ENCODE data around the gene SLC14A1.
A peak's percentile ranks its signal among the peaks of the same experiment; 100 is the strongest.

SLC14A1 gene

GRCh38 chr18:45723567-45724355 lies at the start of gene SLC14A1:
TSS of gene SLC14A1 (plus strand) at chr18:45724181. CDS start at chr18:45730321, 6,140 bp downstream.
- no peak for DNase-seq

- no peak for DNase-seq
Observed at GRCh38 chr18:45677276-45677807, 46.6 kb upstream of the SLC14A1 start.

GRCh38 chr18:45678441-45678840 lies 45.5 kb upstream of the SLC14A1 start:
- no peak for DNase-seq

GRCh38 chr18:45678850-45679249 lies 45.1 kb upstream of the SLC14A1 start:
- no peak for DNase-seq

- DNase-seq = no peak
Observed at GRCh38 chr18:45680066-45680690, 43.8 kb upstream of the SLC14A1 start.

- no peak for DNase-seq
Observed at GRCh38 chr18:45682181-45682580, 41.8 kb upstream of the SLC14A1 start.

GRCh38 chr18:45684341-45685115 lies 39.5 kb upstream of the SLC14A1 start:
- DNase-seq = no peak

GRCh38 chr18:45686891-45687611 lies 36.9 kb upstream of the SLC14A1 start:
- DNase-seq = peak; percentile 35

- DNase-seq = peak; percentile 13
Observed at GRCh38 chr18:45687621-45688020, 36.4 kb upstream of the SLC14A1 start.

GRCh38 chr18:45688113-45688512 lies 35.9 kb upstream of the SLC14A1 start:
- no peak for DNase-seq

- DNase-seq = peak; percentile 43
Observed at GRCh38 chr18:45688833-45689232, 35.1 kb upstream of the SLC14A1 start.

GRCh38 chr18:45689396-45689795 lies 34.6 kb upstream of the SLC14A1 start:
- no peak for DNase-seq

- DNase-seq = peak; percentile 79
Observed at GRCh38 chr18:45690975-45691815, 32.8 kb upstream of the SLC14A1 start.

GRCh38 chr18:45691816-45692179 lies 32.2 kb upstream of the SLC14A1 start:
- no peak for DNase-seq

- DNase-seq = no peak
Observed at GRCh38 chr18:45702708-45703265, 21.2 kb upstream of the SLC14A1 start.

GRCh38 chr18:45708831-45709230 lies 15.2 kb upstream of the SLC14A1 start:
- no peak for DNase-seq

GRCh38 chr18:45712061-45712460 lies 11.9 kb upstream of the SLC14A1 start:
- DNase-seq = no peak

GRCh38 chr18:45713239-45713638 lies 10.7 kb upstream of the SLC14A1 start:
- no peak for DNase-seq

GRCh38 chr18:45715212-45715780 lies 8.7 kb upstream of the SLC14A1 start:
- DNase-seq = no peak

GRCh38 chr18:45719106-45719505 lies 4.9 kb upstream of the SLC14A1 start:
- DNase-seq = no peak

- peak; percentile 55 for DNase-seq
Observed at GRCh38 chr18:45722899-45723298, 1.1 kb upstream of the SLC14A1 start.
